GM19324 (cell line): Measurements from ENCODE around the gene BRPF1.
"Not testable (repeated sequence)": the region's sequence is repeated elsewhere in the genome, so short reads cannot be mapped to it uniquely, and the experiment has no call there.

Experiments
- ATAC-seq: cut with Tn5 transposase; IDR thresholded peaks from one replicate; pipeline ENCODE4 v1.9.1; 2021; ENCODE audit warnings: mild to moderate bottlenecking, moderate library complexity; ENCODE audit not compliant: unreplicated experiment, low FRiP score

Gene BRPF1

GRCh38 chr3:9762871-9763270, 31.3 kb downstream of the BRPF1 start:
- ATAC-seq = no peak

- ATAC-seq = no peak
Measured at GRCh38 chr3:9765865-9766264, 34.3 kb downstream of the BRPF1 start.

- ATAC-seq = no peak
Measured at GRCh38 chr3:9767418-9767817, 35.9 kb downstream of the BRPF1 start.

GRCh38 chr3:9768141-9768775, 36.7 kb downstream of the BRPF1 start:
- ATAC-seq = no peak

- ATAC-seq = no peak
Measured at GRCh38 chr3:9769012-9769411, 37.5 kb downstream of the BRPF1 start.

- no peak for ATAC-seq
Measured at GRCh38 chr3:9769426-9770275, 38.1 kb downstream of the BRPF1 start, which contains the start of gene CAMK1. TSS of gene CAMK1 (minus strand) at chr3:9769947. CDS start at chr3:9767749, 2,198 bp downstream.

- no peak for ATAC-seq
Measured at GRCh38 chr3:9770276-9770812, 38.8 kb downstream of the BRPF1 start.

- ATAC-seq = not testable (repeated sequence)
Measured at GRCh38 chr3:9771007-9771406, 39.5 kb downstream of the BRPF1 start.

- ATAC-seq = no peak
Measured at GRCh38 chr3:9776896-9777693, 45.6 kb downstream of the BRPF1 start.

GRCh38 chr3:9777694-9778021, 46.1 kb downstream of the BRPF1 start:
- no peak for ATAC-seq

GRCh38 chr3:9778143-9779074, 46.9 kb downstream of the BRPF1 start:
- ATAC-seq = no peak

GRCh38 chr3:9779075-9779593, 47.6 kb downstream of the BRPF1 start:
- no peak for ATAC-seq

- ATAC-seq = no peak
Measured at GRCh38 chr3:9779721-9780457, 48.4 kb downstream of the BRPF1 start.

- ATAC-seq = no peak
Measured at GRCh38 chr3:9780458-9780812, 48.9 kb downstream of the BRPF1 start.

- ATAC-seq = no peak
Measured at GRCh38 chr3:9780910-9781309, 49.4 kb downstream of the BRPF1 start.

GRCh38 chr3:9781551-9781950, 50.0 kb downstream of the BRPF1 start:
- ATAC-seq = no peak

- ATAC-seq = no peak
Measured at GRCh38 chr3:9781978-9782603, 50.6 kb downstream of the BRPF1 start.

GRCh38 chr3:9782770-9783169, 51.2 kb downstream of the BRPF1 start:
- no peak for ATAC-seq

- no peak for ATAC-seq
Measured at GRCh38 chr3:9783954-9784353, 52.4 kb downstream of the BRPF1 start.
